H1 (cell line): ENCODE data around the gene XPO1.

Source experiments
- CHD2 ChIP-seq: IDR thresholded peaks from 2 replicates; pipeline ENCODE4 v1.6.1; 2012; ENCODE audit warnings: low read length, improper control_type of control experiment
- CTCF ChIP-seq, 3 experiments: IDR thresholded peaks; 1 replicate in 2 of 3; 2 replicates in 1 of 3; pipeline versions ENCODE4 v1.5.1 to v1.6.1; 2011; ENCODE audit warnings: low read length in 3 of 3, mild to moderate bottlenecking in 3 of 3, inconsistent platforms in 2 of 3, low read depth in 1 of 3, moderate library complexity in 1 of 3; ENCODE audit not compliant: insufficient read depth in 1 of 3; ENCODE audit errors: control extremely low read depth in 1 of 3
- GTF2F1 ChIP-seq: IDR thresholded peaks from 2 replicates; pipeline ENCODE4 v1.6.1; 2012; ENCODE audit warnings: low read depth, low read length, improper control_type of control experiment, borderline replicate concordance
- POLR2A ChIP-seq, 2 experiments: IDR thresholded peaks; 1 replicate in 1 of 2; 2 replicates in 1 of 2; pipeline ENCODE4 v1.6.1; 2011; ENCODE audit warnings: low read depth in 2 of 2, low read length in 2 of 2, mild to moderate bottlenecking in 2 of 2; ENCODE audit errors: control extremely low read depth in 1 of 2
- POLR2AphosphoS5 ChIP-seq: IDR thresholded peaks from 2 replicates; pipeline ENCODE4 v1.6.1; 2011; ENCODE audit warnings: low read depth, low read length
- RAD21 ChIP-seq, 2 experiments: IDR thresholded peaks in 1 of 2; conservative IDR thresholded peaks in 1 of 2; 2 replicates each; pipeline ENCODE4 v1.6.1; 2011; ENCODE audit warnings: low read depth in 2 of 2, low read length in 2 of 2, improper control_type of control experiment in 1 of 2, inconsistent platforms in 1 of 2, mild to moderate bottlenecking in 1 of 2, moderate library complexity in 1 of 2
- YY1 ChIP-seq: IDR thresholded peaks from 2 replicates; pipeline ENCODE4 v1.6.1; 2011; ENCODE audit warnings: low read depth, mild to moderate bottlenecking, low read length

GRCh38 chr2:61512768-61513398, 25.3 kb downstream of the XPO1 start:
- TF ChIP-seq CTCF (IDR thresholded peaks at IDR 0.05; ENCODE audit: control extremely low read depth in 1 of 3, insufficient read depth in 1 of 3, low read depth in 1 of 3, low read length in 3 of 3) (no peak), CHD2 (no peak), RAD21 (IDR thresholded peaks at IDR 0.05 in 1 of 2, conservative IDR thresholded peaks at IDR 0.05 in 1 of 2; ENCODE audit: low read depth in 2 of 2, low read length in 2 of 2) (no peak), POLR2A (IDR thresholded peaks at IDR 0.05; ENCODE audit: control extremely low read depth in 1 of 2, low read depth in 2 of 2, low read length in 2 of 2) (no peak), POLR2AphosphoS5 (no peak), YY1 (no peak), GTF2F1 (no peak)
